GM19438 (cell line): ENCODE results near the gene CPN1.
"Not testable (repeated sequence)": the region's sequence is repeated elsewhere in the genome, so short reads cannot be mapped to it uniquely, and the experiment has no call there.

Source experiments
- ATAC-seq: cut with Tn5 transposase; IDR thresholded peaks from one replicate; pipeline ENCODE4 v1.9.1; 2021; ENCODE audit warnings: low read depth; ENCODE audit not compliant: unreplicated experiment

The CPN1 gene

GRCh38 chr10:100082276-100082675 lies 607 bp upstream of the CPN1 start:
- ATAC-seq: not testable (repeated sequence)

GRCh38 chr10:100076750-100077149 lies 4.9 kb downstream of the CPN1 start:
- no peak for ATAC-seq

- ATAC-seq: no peak
These were observed 6.0 kb downstream of the CPN1 start for GRCh38 chr10:100075426-100076220.

- no peak for ATAC-seq
These were observed 9.2 kb downstream of the CPN1 start for GRCh38 chr10:100072514-100072913.

GRCh38 chr10:100071529-100071928 lies 10.1 kb downstream of the CPN1 start:
- no peak for ATAC-seq

- ATAC-seq: no peak
These were observed 14.2 kb downstream of the CPN1 start for GRCh38 chr10:100067466-100067865.

- no peak for ATAC-seq
These were observed 16.5 kb downstream of the CPN1 start for GRCh38 chr10:100065084-100065660.

- no peak for ATAC-seq
These were observed 20.3 kb downstream of the CPN1 start for GRCh38 chr10:100061401-100061800.

GRCh38 chr10:100057948-100058347 lies 23.7 kb downstream of the CPN1 start:
- ATAC-seq: no peak

- no peak for ATAC-seq
These were observed 27.8 kb downstream of the CPN1 start for GRCh38 chr10:100053686-100054460.

- ATAC-seq: peak; percentile 72
These were observed 35.6 kb downstream of the CPN1 start for GRCh38 chr10:100046021-100046486.

- ATAC-seq: no peak
These were observed 36.1 kb downstream of the CPN1 start for GRCh38 chr10:100045592-100045991.

GRCh38 chr10:100043796-100044195 lies 37.9 kb downstream of the CPN1 start:
- no peak for ATAC-seq

GRCh38 chr10:100043344-100043743 lies 38.3 kb downstream of the CPN1 start:
- no peak for ATAC-seq

GRCh38 chr10:100041306-100042002 lies 40.2 kb downstream of the CPN1 start:
- no peak for ATAC-seq

- no peak for ATAC-seq
These were observed 43.1 kb downstream of the CPN1 start for GRCh38 chr10:100038561-100039071.

- no peak for ATAC-seq
These were observed 43.8 kb downstream of the CPN1 start for GRCh38 chr10:100037758-100038315.

- ATAC-seq: no peak
These were observed 44.8 kb downstream of the CPN1 start for GRCh38 chr10:100036850-100037249.

- ATAC-seq: no peak
These were observed 47.8 kb downstream of the CPN1 start for GRCh38 chr10:100033766-100034418.

- ATAC-seq: no peak
These were observed 54.3 kb downstream of the CPN1 start for GRCh38 chr10:100027416-100027815.
